Liver (tissue), 9 donors: Measurements from ENCODE around the gene SDK2. TPM values are rescaled to one million over a fixed set of nuclear protein-coding genes. Genes with fewer than 3 reads are reported as not detected.

ENCODE experiments used
- DNase-seq: peaks from one replicate; pipeline ENCODE4 v3.0.0-alpha.2; 2017; ENCODE audit warnings: low spot score
- H3K27ac ChIP-seq, 2 donors: one replicate each; pipeline ENCODE4 v1.7.0; 2013; ENCODE audit warnings: inconsistent platforms in 2 of 2, low read length in 2 of 2, control low read depth in 1 of 2, low read depth in 1 of 2, mild to moderate bottlenecking in 1 of 2
- H3K27me3 ChIP-seq, 4 donors: one replicate each; pipeline versions ENCODE4 v1.6.1 to v1.7.0; 2013; ENCODE audit warnings: low read length in 3 of 4, inconsistent platforms in 1 of 4, mild to moderate bottlenecking in 1 of 4, moderate library complexity in 1 of 4; ENCODE audit not compliant: control insufficient read depth in 4 of 4, insufficient read depth in 4 of 4
- H3K36me3 ChIP-seq, 4 donors: one replicate each; pipeline versions ENCODE4 v1.6.1 to v1.7.0; 2013; ENCODE audit warnings: low read length in 3 of 4, mild to moderate bottlenecking in 3 of 4, low read depth in 1 of 4, moderate library complexity in 1 of 4; ENCODE audit not compliant: control insufficient read depth in 4 of 4, insufficient read depth in 3 of 4
- H3K4me1 ChIP-seq, 4 donors: one replicate each; pipeline versions ENCODE4 v1.6.1 to v1.7.0; 2013; ENCODE audit warnings: low read length in 3 of 4, mild to moderate bottlenecking in 3 of 4, moderate library complexity in 1 of 4; ENCODE audit not compliant: control insufficient read depth in 4 of 4, insufficient read depth in 4 of 4
- H3K4me3 ChIP-seq, 3 donors: one replicate each; pipeline versions ENCODE4 v1.6.1 to v1.7.0; 2013; ENCODE audit warnings: low read length in 3 of 3, control low read depth in 1 of 3, low read depth in 1 of 3, mild to moderate bottlenecking in 1 of 3
- H3K9ac ChIP-seq, 2 donors: one replicate each; pipeline ENCODE4 v1.7.0; 2013; ENCODE audit warnings: low read length in 2 of 2, mild to moderate bottlenecking in 2 of 2, moderate library complexity in 2 of 2, control low read depth in 1 of 2, low read depth in 1 of 2
- H3K9me3 ChIP-seq, 4 donors: one replicate each; pipeline versions ENCODE4 v1.6.1 to v1.7.0; 2013; ENCODE audit warnings: low read length in 3 of 4; ENCODE audit not compliant: control insufficient read depth in 4 of 4
- ATF3 ChIP-seq: IDR thresholded peaks from 2 replicates; pipeline ENCODE4 v1.6.1; 2016; ENCODE audit warnings: antibody characterized with exemption
- EGR1 ChIP-seq, 2 donors: IDR thresholded peaks; 2 replicates each; pipeline ENCODE4 v1.6.1; 2016 to 2018; ENCODE audit warnings: antibody characterized with exemption in 2 of 2, low read depth in 2 of 2
- FOXA1 ChIP-seq: IDR thresholded peaks from 2 replicates; pipeline ENCODE4 v1.6.1; 2016; ENCODE audit warnings: antibody characterized with exemption
- FOXA2 ChIP-seq: IDR thresholded peaks from 2 replicates; pipeline ENCODE4 v1.6.1; 2016; ENCODE audit warnings: antibody characterized with exemption
- GABPA ChIP-seq, 2 donors: IDR thresholded peaks in 1 of 2; conservative IDR thresholded peaks in 1 of 2; 2 replicates each; pipeline ENCODE4 v1.6.1; 2016; ENCODE audit warnings: antibody characterized with exemption in 2 of 2, mild to moderate bottlenecking in 1 of 2, moderate library complexity in 1 of 2
- HNF4A ChIP-seq, 2 donors: conservative IDR thresholded peaks; 2 replicates each; pipeline ENCODE4 v1.6.1; 2016; ENCODE audit warnings: antibody characterized with exemption in 2 of 2, mild to moderate bottlenecking in 2 of 2
- HNF4G ChIP-seq: IDR thresholded peaks from 2 replicates; pipeline ENCODE4 v1.6.1; 2016; ENCODE audit warnings: antibody characterized with exemption
- JUND ChIP-seq, 2 donors: IDR thresholded peaks; 2 replicates each; pipeline ENCODE4 v1.6.1; 2016; ENCODE audit warnings: antibody characterized with exemption in 2 of 2
- NR2F2 ChIP-seq: IDR thresholded peaks from 2 replicates; pipeline ENCODE4 v1.6.1; 2016; ENCODE audit warnings: antibody characterized with exemption
- RAD21 ChIP-seq, 2 donors: IDR thresholded peaks; 2 replicates each; pipeline ENCODE4 v1.6.1; 2016; ENCODE audit warnings: antibody characterized with exemption in 2 of 2, mild to moderate bottlenecking in 2 of 2
- REST ChIP-seq: IDR thresholded peaks from 2 replicates; pipeline ENCODE4 v1.6.1; 2016; ENCODE audit warnings: antibody characterized with exemption, mild to moderate bottlenecking
- RXRA ChIP-seq, 2 donors: IDR thresholded peaks; 2 replicates each; pipeline ENCODE4 v1.6.1; 2017 to 2018; ENCODE audit warnings: antibody characterized with exemption in 2 of 2, mild to moderate bottlenecking in 1 of 2
- SP1 ChIP-seq: IDR thresholded peaks from 2 replicates; pipeline ENCODE4 v1.6.1; 2018; ENCODE audit warnings: antibody characterized with exemption, mild to moderate bottlenecking
- TAF1 ChIP-seq: conservative IDR thresholded peaks from 2 replicates; pipeline ENCODE4 v1.6.1; 2016; ENCODE audit warnings: antibody characterized with exemption, mild to moderate bottlenecking
- YY1 ChIP-seq: IDR thresholded peaks from 2 replicates; pipeline ENCODE4 v1.6.1; 2016; ENCODE audit warnings: antibody characterized with exemption, mild to moderate bottlenecking
- ZBTB33 ChIP-seq: IDR thresholded peaks from 2 replicates; pipeline ENCODE4 v1.6.1; 2016; ENCODE audit warnings: antibody characterized with exemption
- WGBS: extraction: QIAGEN DNeasy Blood & Tissue Kit; methylation state at CpG from one replicate; pipeline ENCODE4 v1.1.7; 2013; 5-methylcytosine and 5-hydroxymethylcytosine counted together
- polyA plus RNA-seq, 2 donors: library from polyadenylated mRNA; stranded (reverse) in 1 of 2; unstranded in 1 of 2; fragments of 200-250 nt in 1 of 2; fragments of >200 nt in 1 of 2; fragmentation: Nextera tagmentation in 1 of 2; extraction: Ambion mirVana in 1 of 2; gene quantifications; one replicate each; pipeline versions ENCODE4 v1.2.1 to v1.2.3, GENCODE V29; 2013 to 2015
- total RNA-seq, 2 donors: library from RNA; depleted of rRNA; stranded (reverse); fragments of >200 nt; gene quantifications; one replicate each; pipeline ENCODE4 v1.2.3, GENCODE V29; 2014
- TF ChIP-seq, protein P1 (sequence below): fragments of 150-350 bp; IDR thresholded peaks from 2 replicates; pipeline ENCODE4 v1.5.1; 2017; ENCODE audit warnings: improper control_type of control experiment, low read depth, low read length; ENCODE audit not compliant: missing input control
- TF ChIP-seq, protein P2 (sequence below): IDR thresholded peaks from 2 replicates; pipeline ENCODE4 v1.6.1; 2016; ENCODE audit warnings: antibody characterized with exemption
- donor health status: healthy.
- donor health status: healthy.
- donor health status: healthy.
- donor health status: healthy.
- donor health status: healthy.

SDK2 gene
- total and polyA plus RNA-seq, 4 donors: 0.05 to 0.42 (median 0.10) TPM

- no peak for TF ChIP-seq REST
Observed at GRCh38 chr17:73511719-73512115, 132.5 kb downstream of the SDK2 start (continued).

- H3K9ac ChIP-seq: no peak overlapping the region
- no peaks in the 10 kb centered on the region for H3K4me1 ChIP-seq
- peaks cover 0 to 2% (median 0%) of the 10 kb centered on the region in 4 donors for H3K27me3 ChIP-seq
- H3K36me3 ChIP-seq: no peaks in the 10 kb centered on the region
- H3K9me3 ChIP-seq: no peaks in the 10 kb centered on the region
- H3K27ac ChIP-seq: no peak overlapping the region
- no peak overlapping the region for H3K4me3 ChIP-seq
- DNase-seq: no peak
- WGBS: 83% methylated on average over 22 of the region's 22 CpGs
- no peak for TF ChIP-seq HNF4A (conservative IDR thresholded peaks at IDR 0.05)
- TF ChIP-seq YY1: no peak
- TF ChIP-seq EGR1 (IDR thresholded peaks at IDR 0.05; ENCODE audit: low read depth in 2 of 2): no peak
- TF ChIP-seq RXRA (IDR thresholded peaks at IDR 0.05): no peak
- no peak for TF ChIP-seq JUND (IDR thresholded peaks at IDR 0.05)
- no peak for TF ChIP-seq FOXA2
- no peak for TF ChIP-seq RAD21 (IDR thresholded peaks at IDR 0.05)
- TF ChIP-seq FOXA1: no peak
- no peak for TF ChIP-seq NR2F2
- TF ChIP-seq, protein P1, sequence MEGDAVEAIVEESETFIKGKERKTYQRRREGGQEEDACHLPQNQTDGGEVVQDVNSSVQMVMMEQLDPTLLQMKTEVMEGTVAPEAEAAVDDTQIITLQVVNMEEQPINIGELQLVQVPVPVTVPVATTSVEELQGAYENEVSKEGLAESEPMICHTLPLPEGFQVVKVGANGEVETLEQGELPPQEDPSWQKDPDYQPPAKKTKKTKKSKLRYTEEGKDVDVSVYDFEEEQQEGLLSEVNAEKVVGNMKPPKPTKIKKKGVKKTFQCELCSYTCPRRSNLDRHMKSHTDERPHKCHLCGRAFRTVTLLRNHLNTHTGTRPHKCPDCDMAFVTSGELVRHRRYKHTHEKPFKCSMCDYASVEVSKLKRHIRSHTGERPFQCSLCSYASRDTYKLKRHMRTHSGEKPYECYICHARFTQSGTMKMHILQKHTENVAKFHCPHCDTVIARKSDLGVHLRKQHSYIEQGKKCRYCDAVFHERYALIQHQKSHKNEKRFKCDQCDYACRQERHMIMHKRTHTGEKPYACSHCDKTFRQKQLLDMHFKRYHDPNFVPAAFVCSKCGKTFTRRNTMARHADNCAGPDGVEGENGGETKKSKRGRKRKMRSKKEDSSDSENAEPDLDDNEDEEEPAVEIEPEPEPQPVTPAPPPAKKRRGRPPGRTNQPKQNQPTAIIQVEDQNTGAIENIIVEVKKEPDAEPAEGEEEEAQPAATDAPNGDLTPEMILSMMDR: no peak
- no peak for TF ChIP-seq HNF4G
- no peak for TF ChIP-seq SP1
- TF ChIP-seq ZBTB33: no peak
- TF ChIP-seq ATF3: no peak
- TF ChIP-seq REST: no peak
- no peak for TF ChIP-seq GABPA (IDR thresholded peaks at IDR 0.05 in 1 of 2, conservative IDR thresholded peaks at IDR 0.05 in 1 of 2)
- TF ChIP-seq TAF1: no peak
- TF ChIP-seq, protein P2, sequence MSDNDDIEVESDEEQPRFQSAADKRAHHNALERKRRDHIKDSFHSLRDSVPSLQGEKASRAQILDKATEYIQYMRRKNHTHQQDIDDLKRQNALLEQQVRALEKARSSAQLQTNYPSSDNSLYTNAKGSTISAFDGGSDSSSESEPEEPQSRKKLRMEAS: no peak
Observed at GRCh38 chr17:73510981-73511718, 133.1 kb downstream of the SDK2 start.
